ENCODE results near the gene RASL12. TPM values are rescaled to one million over a fixed set of nuclear protein-coding genes. Genes with fewer than 3 reads are reported as not detected.

RASL12 gene
- total and polyA plus RNA-seq, 2 donors (not counting 1 experiment from before 2014, with no cell fraction given): not detected

- no peaks in the 10 kb centered on the region for H3K9me3 Mint-ChIP-seq (ENCODE audit: insufficient read depth)
- H3K36me3 ChIP-seq (replicated peaks in 1 of 2; ENCODE audit: control extremely low read depth in 1 of 2, control insufficient read depth in 1 of 2, extremely low read depth in 1 of 2, insufficient read depth in 2 of 2, low read length in 1 of 2): no peaks in the 10 kb centered on the region
- ChIA-PET CTCF (no interaction called here), POLR2A (no interaction called here)
- no peaks in the 10 kb centered on the region for H3K27me3 ChIP-seq (replicated peaks in 1 of 4; ENCODE audit: control extremely low read depth in 1 of 4, control insufficient read depth in 3 of 4, insufficient read depth in 4 of 4, low read length in 3 of 4)
- no peak for ATAC-seq (ENCODE audit: low read depth)
- no peak overlapping the region for H2AFZ ChIP-seq (ENCODE audit: insufficient read depth, low read depth, low read length, poor library complexity, severe bottlenecking)
- no peaks in the 10 kb centered on the region for H3K9me3 ChIP-seq (ENCODE audit: control extremely low read depth in 1 of 3, control insufficient read depth in 2 of 3, insufficient read depth in 1 of 3, low read length in 2 of 3)
- H3K4me1 Mint-ChIP-seq: no peaks in the 10 kb centered on the region
- no peak overlapping the region for H3K4me3 ChIP-seq (ENCODE audit: control extremely low read depth in 1 of 5, extremely low read depth in 1 of 5, insufficient read depth in 1 of 5, low read depth in 2 of 5, low read length in 4 of 5)
- no peak overlapping the region for H3K4me2 ChIP-seq (replicated peaks; ENCODE audit: low read depth, low read length, poor library complexity, severe bottlenecking)
- no peaks in the 10 kb centered on the region for H3K79me2 ChIP-seq (ENCODE audit: control insufficient read depth, insufficient read depth, low read length)
- no peaks in the 10 kb centered on the region for H4K20me1 ChIP-seq (ENCODE audit: control insufficient read depth, insufficient read depth, low read length, poor library complexity, severe bottlenecking)
- 97% methylated on average over 11 of the region's 12 CpGs for WGBS (ENCODE audit: insufficient coverage)
- H3K27me3 Mint-ChIP-seq: no peaks in the 10 kb centered on the region
- no peak overlapping the region for H3K27ac Mint-ChIP-seq
- no peak for TF ChIP-seq EZH2 (IDR thresholded peaks at IDR 0.05; ENCODE audit: borderline replicate concordance, insufficient read depth, low read depth, low read length, poor library complexity, severe bottlenecking)
- TF ChIP-seq CTCF (IDR thresholded peaks at IDR 0.05): no peak
- intact Hi-C loops (cut with micrococcal nuclease): no loop called here
- no peaks in the 10 kb centered on the region for H3K4me1 ChIP-seq (ENCODE audit: control insufficient read depth in 2 of 2, insufficient read depth in 2 of 2, low read length in 2 of 2)
- no peak overlapping the region for H3K27ac ChIP-seq (ENCODE audit: low read length in 2 of 2)
- no peak overlapping the region for H3K9ac ChIP-seq (ENCODE audit: low read length)
- DNase-seq: no peak
- no peak overlapping the region for H3K4me3 Mint-ChIP-seq
Measured at GRCh38 chr15:65091946-65092770, 24.4 kb upstream of the RASL12 start.

GRCh38 chr15:65089206-65089824 lies 21.5 kb upstream of the RASL12 start:
- Histone ChIP-seq H3K27ac (ENCODE audit: low read length in 2 of 2) (no peak overlapping the region), H2AFZ (ENCODE audit: insufficient read depth, low read depth, low read length, poor library complexity, severe bottlenecking) (no peak overlapping the region), H4K20me1 (ENCODE audit: control insufficient read depth, insufficient read depth, low read length, poor library complexity, severe bottlenecking) (no peaks in the 10 kb centered on the region), H3K4me3 (ENCODE audit: control extremely low read depth in 1 of 5, extremely low read depth in 1 of 5, insufficient read depth in 1 of 5, low read depth in 2 of 5, low read length in 4 of 5) (no peak overlapping the region), H3K27me3 (replicated peaks in 1 of 4; ENCODE audit: control extremely low read depth in 1 of 4, control insufficient read depth in 3 of 4, insufficient read depth in 4 of 4, low read length in 3 of 4) (no peaks in the 10 kb centered on the region), H3K36me3 (replicated peaks in 1 of 2; ENCODE audit: control extremely low read depth in 1 of 2, control insufficient read depth in 1 of 2, extremely low read depth in 1 of 2, insufficient read depth in 2 of 2, low read length in 1 of 2) (no peaks in the 10 kb centered on the region), H3K9ac (ENCODE audit: low read length) (no peak overlapping the region), H3K4me1 (ENCODE audit: control insufficient read depth in 2 of 2, insufficient read depth in 2 of 2, low read length in 2 of 2) (no peaks in the 10 kb centered on the region), H3K79me2 (ENCODE audit: control insufficient read depth, insufficient read depth, low read length) (no peaks in the 10 kb centered on the region), H3K9me3 (ENCODE audit: control extremely low read depth in 1 of 3, control insufficient read depth in 2 of 3, insufficient read depth in 1 of 3, low read length in 2 of 3) (no peaks in the 10 kb centered on the region), H3K4me2 (replicated peaks; ENCODE audit: low read depth, low read length, poor library complexity, severe bottlenecking) (no peak overlapping the region)
- no peak for TF ChIP-seq CTCF (IDR thresholded peaks at IDR 0.05)
- no peak for TF ChIP-seq EZH2 (IDR thresholded peaks at IDR 0.05; ENCODE audit: borderline replicate concordance, insufficient read depth, low read depth, low read length, poor library complexity, severe bottlenecking)
- intact Hi-C loops (cut with micrococcal nuclease): no loop called here
- POLR2A ChIA-PET: interaction anchor here (0.5 kb wide), 1 partner anchor 55 kb away, joined by 5 read pairs; no protein-coding TSS in a partner anchor
- WGBS (ENCODE audit: insufficient coverage): 100% methylated on average over 1 of the region's 5 CpGs
- CTCF ChIA-PET: interaction anchor here (1.4 kb wide), 1 partner anchor 55 kb away, joined by 4 read pairs; no protein-coding TSS in a partner anchor
- DNase-seq: no peak
- H3K4me1 Mint-ChIP-seq: no peaks in the 10 kb centered on the region
- no peak for ATAC-seq (ENCODE audit: low read depth)
- peaks cover 8% of the 10 kb centered on the region for H3K27me3 Mint-ChIP-seq
- no peak overlapping the region for H3K4me3 Mint-ChIP-seq
- H3K27ac Mint-ChIP-seq: no peak overlapping the region
- H3K9me3 Mint-ChIP-seq (ENCODE audit: insufficient read depth): no peaks in the 10 kb centered on the region

Measured in B cell (primary cell).